ENCODE results near the gene TNFRSF6B.

The TNFRSF6B gene

GRCh38 chr20:63686492-63687321 lies 9.7 kb upstream of the TNFRSF6B start:
- peak; percentile 62 to 84 for DNase-seq

- DNase-seq, result no peak
These were observed 8.9 kb upstream of the TNFRSF6B start for GRCh38 chr20:63687419-63688178.

DNA sequence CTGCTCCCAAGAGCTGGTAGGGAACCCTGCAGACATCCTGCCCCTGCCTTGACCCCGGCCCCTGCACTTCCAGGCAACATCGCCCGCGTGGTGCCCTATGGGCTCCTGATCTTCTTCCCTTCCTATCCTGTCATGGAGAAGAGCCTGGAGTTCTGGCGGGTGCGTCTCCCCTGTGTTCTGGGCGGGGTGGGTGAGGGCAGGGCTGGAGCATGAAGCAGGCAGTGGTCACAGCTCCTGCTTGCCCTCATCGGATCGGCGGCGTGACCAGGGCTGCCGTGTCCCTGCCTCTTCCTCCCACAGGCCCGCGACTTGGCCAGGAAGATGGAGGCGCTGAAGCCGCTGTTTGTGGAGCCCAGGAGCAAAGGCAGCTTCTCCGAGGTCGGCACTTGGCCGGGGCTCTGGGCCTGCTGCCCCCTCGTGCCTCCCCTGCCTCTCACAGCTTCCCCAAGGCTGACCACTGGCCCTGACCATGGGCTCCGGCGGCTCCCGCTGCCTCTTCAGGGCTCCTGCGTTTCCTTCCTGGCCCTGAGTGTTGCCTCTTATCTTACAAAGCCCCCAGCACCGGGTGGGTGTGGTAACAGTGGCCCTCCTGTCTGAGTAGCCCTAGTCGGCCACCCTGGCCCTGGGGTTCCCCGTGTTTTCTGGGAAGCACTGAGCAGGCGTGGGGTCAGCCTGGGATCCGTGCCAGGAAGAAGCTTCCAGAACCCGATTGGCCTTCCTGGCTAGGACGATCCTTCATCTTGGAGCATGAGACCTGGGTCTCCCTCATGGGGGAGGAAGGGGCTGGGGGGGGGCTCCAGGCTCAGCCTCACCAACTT lies 8.0 kb upstream of the TNFRSF6B start:
- DNase-seq, result no peak

GRCh38 chr20:63689046-63690002 lies 7.1 kb upstream of the TNFRSF6B start:
- DNase-seq, result no peak

DNA sequence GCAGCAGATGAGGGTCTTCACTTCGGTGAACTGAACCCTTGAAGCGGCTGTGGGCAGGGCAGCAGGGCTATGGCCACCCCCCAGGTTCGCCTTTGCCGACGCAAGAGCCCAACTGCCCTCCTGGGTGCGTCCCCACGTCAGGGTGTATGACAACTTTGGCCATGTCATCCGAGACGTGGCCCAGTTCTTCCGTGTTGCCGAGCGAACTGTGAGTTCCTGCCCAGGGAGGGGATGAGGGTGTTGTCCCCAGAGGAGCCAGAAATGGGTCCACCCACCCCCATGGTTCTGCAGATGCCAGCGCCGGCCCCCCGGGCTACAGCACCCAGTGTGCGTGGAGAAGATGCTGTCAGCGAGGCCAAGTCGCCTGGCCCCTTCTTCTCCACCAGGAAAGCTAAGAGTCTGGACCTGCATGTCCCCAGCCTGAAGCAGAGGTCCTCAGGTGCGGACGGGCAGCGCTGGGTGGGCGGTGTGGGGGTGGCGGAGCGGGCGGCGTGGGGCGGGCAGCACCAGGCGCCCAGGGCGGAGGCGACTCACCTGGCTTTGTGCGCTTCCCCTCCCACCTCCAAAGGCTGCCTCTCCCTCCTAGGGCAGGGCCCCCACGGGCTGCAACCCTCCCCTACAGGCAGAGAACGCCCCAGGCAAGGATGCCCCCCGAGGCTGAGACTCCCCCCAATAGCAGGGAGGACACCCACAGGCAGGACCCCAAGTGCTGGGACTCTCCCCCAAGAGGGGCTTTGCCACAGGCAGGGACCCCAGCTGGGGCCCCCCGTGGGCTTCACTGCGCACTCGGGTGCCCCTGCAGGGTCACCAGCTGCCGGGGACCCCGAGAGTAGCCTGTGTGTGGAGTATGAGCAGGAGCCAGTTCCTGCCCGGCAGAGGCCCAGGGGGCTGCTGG lies 6.2 kb upstream of the TNFRSF6B start:
- DNase-seq, result no peak

DNA sequence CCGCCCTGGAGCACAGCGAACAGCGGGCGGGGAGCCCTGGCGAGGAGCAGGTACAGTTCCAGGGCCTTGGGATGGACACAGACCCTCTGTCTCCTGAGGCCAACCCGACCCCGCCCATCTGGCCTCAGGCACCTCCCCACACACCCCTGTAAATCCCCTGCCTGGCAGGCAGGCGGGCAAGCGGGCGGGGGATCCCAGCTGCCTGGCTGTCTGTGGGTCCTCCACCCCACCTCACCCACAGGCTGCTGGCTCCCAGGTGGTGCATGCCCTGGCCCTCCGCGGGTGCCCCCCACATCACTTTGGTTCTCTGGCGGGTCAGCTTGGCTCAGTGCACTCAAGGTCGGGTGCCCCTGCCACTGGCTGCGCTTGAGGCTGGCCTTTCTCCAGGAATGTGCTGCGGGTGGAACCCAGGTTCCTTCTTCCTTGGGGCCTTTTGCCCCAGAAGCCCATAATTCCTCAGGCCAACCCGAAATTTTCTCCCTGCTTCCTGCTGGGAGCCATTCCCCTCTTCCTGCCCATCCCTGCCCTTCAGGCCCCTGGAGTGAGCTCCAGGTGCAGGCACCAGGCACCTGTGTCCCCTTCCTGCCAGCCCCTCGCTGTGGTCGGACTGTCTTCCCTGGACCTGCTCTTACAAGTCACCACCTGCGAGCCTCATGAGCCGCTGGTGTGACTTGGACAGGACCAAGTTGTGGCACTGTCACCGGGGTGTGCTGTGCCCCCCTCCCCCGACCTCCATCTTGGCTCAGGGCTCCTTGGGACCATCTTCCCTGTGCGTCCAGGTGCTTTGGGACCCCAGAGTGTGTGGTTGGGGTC lies 5.3 kb upstream of the TNFRSF6B start:
- no peak for DNase-seq

GRCh38 chr20:63691711-63692435 lies 4.6 kb upstream of the TNFRSF6B start:
- no peak for DNase-seq

DNA sequence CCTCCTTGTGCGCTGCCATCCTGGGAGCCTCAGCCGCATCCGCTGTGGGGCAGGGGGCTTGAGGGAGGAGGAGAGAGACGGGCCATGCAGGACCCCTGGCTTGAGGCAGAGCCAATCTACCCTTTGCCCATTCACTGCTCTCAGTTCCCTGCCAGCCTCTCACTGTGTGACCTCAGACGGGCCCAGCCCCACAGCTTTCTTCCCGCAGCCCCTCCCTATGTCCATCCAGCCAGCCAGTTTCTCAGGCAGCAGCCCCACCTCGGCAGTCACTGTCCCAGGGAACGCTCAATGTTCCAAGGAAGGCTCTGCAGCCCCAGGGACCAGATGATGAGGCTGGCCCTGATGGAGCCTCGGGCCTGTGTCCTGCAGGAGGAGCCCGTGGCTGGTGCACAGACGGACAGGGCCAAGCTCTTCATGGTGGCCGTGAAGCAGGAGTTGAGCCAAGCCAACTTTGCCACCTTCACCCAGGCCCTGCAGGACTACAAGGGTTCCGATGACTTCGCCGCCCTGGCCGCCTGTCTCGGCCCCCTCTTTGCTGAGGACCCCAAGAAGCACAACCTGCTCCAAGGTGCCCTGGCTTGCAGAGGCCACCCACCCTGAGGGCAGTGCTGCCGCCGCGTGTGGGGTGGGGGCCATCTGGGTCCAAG lies 3.9 kb upstream of the TNFRSF6B start:
- DNase-seq, result no peak

GRCh38 chr20:63693083-63693732 lies 3.2 kb upstream of the TNFRSF6B start:
- DNase-seq, result no peak

- DNase-seq, result no peak
These were observed 2.5 kb upstream of the TNFRSF6B start for GRCh38 chr20:63693733-63694583.

DNA sequence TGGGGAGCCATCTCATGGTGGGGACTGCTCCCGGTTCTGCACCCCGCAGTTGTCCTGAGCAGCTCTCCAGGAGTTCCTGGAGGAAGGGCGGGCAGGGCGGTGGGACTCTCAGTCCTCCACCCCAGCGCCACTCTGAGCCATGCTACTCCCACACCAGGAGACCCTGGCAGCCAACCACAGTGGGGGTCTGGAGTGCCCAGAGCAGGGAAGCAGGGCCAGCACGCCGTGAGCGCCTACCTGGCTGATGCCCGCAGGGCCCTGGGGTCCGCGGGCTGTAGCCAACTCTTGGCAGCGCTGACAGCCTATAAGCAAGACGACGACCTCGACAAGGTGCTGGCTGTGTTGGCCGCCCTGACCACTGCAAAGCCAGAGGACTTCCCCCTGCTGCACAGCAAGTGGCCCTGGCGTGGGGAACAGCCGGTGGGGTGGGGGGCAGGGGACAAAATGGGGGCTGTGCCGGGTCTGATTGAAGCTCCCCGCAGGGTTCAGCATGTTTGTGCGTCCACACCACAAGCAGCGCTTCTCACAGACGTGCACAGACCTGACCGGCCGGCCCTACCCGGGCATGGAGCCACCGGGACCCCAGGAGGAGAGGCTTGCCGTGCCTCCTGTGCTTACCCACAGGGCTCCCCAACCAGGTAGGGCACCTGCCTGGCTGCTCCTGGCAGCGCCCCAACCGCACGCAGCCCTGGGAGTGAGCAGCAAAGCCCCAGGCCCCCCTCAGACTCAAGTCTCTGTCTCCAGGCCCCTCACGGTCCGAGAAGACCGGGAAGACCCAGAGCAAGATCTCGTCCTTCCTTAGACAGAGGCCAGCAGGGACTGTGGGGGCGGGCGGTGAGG lies 1.6 kb upstream of the TNFRSF6B start:
- no peak for DNase-seq

- no peak for DNase-seq
These were observed 787 bp upstream of the TNFRSF6B start for GRCh38 chr20:63695424-63696305.

- peak; percentile 34 to 39 for DNase-seq
These were observed 185 bp upstream of the TNFRSF6B start for GRCh38 chr20:63696306-63696627.

GRCh38 chr20:63697357-63697867 lies 960 bp downstream of the TNFRSF6B start:
- DNase-seq, result no peak

DNA sequence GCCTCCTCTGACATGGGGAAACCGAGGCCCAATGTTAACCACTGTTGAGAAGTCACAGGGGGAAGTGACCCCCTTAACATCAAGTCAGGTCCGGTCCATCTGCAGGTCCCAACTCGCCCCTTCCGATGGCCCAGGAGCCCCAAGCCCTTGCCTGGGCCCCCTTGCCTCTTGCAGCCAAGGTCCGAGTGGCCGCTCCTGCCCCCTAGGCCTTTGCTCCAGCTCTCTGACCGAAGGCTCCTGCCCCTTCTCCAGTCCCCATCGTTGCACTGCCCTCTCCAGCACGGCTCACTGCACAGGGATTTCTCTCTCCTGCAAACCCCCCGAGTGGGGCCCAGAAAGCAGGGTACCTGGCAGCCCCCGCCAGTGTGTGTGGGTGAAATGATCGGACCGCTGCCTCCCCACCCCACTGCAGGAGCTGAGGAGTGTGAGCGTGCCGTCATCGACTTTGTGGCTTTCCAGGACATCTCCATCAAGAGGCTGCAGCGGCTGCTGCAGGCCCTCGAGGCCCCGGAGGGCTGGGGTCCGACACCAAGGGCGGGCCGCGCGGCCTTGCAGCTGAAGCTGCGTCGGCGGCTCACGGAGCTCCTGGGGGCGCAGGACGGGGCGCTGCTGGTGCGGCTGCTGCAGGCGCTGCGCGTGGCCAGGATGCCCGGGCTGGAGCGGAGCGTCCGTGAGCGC lies 1.6 kb downstream of the TNFRSF6B start:
- DNase-seq, result no peak

Measured in CD4-positive, alpha-beta T cell treated with Interferon alpha-2 for 1 hour (primary cell).